ENCODE results near the gene HCCS.

DNA sequence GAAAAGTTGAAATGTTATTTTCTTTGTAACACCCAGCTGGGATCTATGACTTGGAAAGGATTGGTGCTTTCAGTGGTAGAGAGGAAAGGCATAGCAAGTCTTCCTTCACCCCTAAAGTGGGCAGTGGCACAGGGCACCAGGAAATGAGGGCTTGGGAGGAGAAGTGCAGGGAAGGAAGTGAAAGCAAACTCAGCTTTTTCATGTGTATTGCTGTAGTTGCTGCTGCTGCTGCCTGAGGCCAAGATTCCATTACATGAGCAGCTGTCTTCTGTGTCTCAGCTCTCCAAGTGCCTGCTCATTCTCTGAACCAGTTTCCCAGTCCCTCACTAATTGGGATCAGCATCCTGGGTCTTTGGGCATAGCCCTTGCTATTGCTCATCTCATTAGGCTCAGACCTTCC lies 2.6 kb downstream of the HCCS start:
- TF ChIP-seq, protein P1, sequence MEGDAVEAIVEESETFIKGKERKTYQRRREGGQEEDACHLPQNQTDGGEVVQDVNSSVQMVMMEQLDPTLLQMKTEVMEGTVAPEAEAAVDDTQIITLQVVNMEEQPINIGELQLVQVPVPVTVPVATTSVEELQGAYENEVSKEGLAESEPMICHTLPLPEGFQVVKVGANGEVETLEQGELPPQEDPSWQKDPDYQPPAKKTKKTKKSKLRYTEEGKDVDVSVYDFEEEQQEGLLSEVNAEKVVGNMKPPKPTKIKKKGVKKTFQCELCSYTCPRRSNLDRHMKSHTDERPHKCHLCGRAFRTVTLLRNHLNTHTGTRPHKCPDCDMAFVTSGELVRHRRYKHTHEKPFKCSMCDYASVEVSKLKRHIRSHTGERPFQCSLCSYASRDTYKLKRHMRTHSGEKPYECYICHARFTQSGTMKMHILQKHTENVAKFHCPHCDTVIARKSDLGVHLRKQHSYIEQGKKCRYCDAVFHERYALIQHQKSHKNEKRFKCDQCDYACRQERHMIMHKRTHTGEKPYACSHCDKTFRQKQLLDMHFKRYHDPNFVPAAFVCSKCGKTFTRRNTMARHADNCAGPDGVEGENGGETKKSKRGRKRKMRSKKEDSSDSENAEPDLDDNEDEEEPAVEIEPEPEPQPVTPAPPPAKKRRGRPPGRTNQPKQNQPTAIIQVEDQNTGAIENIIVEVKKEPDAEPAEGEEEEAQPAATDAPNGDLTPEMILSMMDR (IDR thresholded peaks at IDR 0.05): no peak
- no peak for TF ChIP-seq POLR2A (IDR thresholded peaks at IDR 0.05)
